Osteoblast (primary cell): ENCODE results near the gene VPS33A. TPM values are rescaled to one million over a fixed set of nuclear protein-coding genes. Genes with fewer than 3 reads are reported as not detected.

ENCODE experiments used
- DNase-seq: peaks from one replicate; pipeline ENCODE4 v3.0.0; 2011; ENCODE audit warnings: low spot score, mixed read lengths; ENCODE audit not compliant: insufficient read length; ENCODE audit errors: missing footprints
- H2AFZ ChIP-seq: 2 replicates; pipeline ENCODE4 v1.6.0; 2011; ENCODE audit warnings: mild to moderate bottlenecking, low read length
- H3K27ac ChIP-seq: 2 replicates; pipeline ENCODE4 v1.5.1; 2011; ENCODE audit warnings: mild to moderate bottlenecking, low read depth, low read length, moderate library complexity
- H3K27me3 ChIP-seq: 2 replicates; pipeline ENCODE4 v1.6.0; 2012; ENCODE audit warnings: mild to moderate bottlenecking, control low read depth, inconsistent platforms, low read length, moderate library complexity; ENCODE audit not compliant: insufficient read depth
- H3K36me3 ChIP-seq: 2 replicates; pipeline ENCODE4 v1.5.1; 2011; ENCODE audit warnings: mild to moderate bottlenecking, low read length, control low read depth, moderate library complexity; ENCODE audit not compliant: insufficient read depth
- H3K4me1 ChIP-seq: 2 replicates; pipeline ENCODE4 v1.5.1; 2011; ENCODE audit warnings: mild to moderate bottlenecking, low read length, control low read depth, moderate library complexity; ENCODE audit not compliant: insufficient read depth
- H3K4me2 ChIP-seq: 2 replicates; pipeline ENCODE4 v1.6.0; 2011; ENCODE audit warnings: mild to moderate bottlenecking, low read length; ENCODE audit not compliant: insufficient read depth
- H3K4me3 ChIP-seq: fragments of 200-600 bp; sonication (generic); 3 replicates; pipeline ENCODE4 v1.5.1; 2012; ENCODE audit warnings: mild to moderate bottlenecking, low read length, inconsistent platforms; ENCODE audit not compliant: insufficient read depth
- H3K79me2 ChIP-seq: 2 replicates; pipeline ENCODE4 v1.6.0; 2012; ENCODE audit warnings: mild to moderate bottlenecking, low read length, control low read depth, inconsistent platforms; ENCODE audit not compliant: insufficient read depth
- H3K9me3 ChIP-seq: 2 replicates; pipeline ENCODE4 v1.5.1; 2011; ENCODE audit warnings: low read depth, low read length, control low read depth
- H4K20me1 ChIP-seq: 2 replicates; pipeline ENCODE4 v1.6.0; 2012; ENCODE audit warnings: mild to moderate bottlenecking, low read length, control low read depth; ENCODE audit not compliant: insufficient read depth
- total RNA-seq: library from RNA; depleted of rRNA; stranded (reverse); fragments of >200 nt; gene quantifications from 2 replicates; pipeline ENCODE4 v1.2.3, GENCODE V29; 2012
- TF ChIP-seq, protein P1 (sequence below): IDR thresholded peaks from 2 replicates; pipeline ENCODE4 v1.5.1; 2011; ENCODE audit warnings: mild to moderate bottlenecking, low read depth, low read length, moderate library complexity; ENCODE audit errors: extremely low read depth

VPS33A gene
- total RNA-seq, 1 donor: 18.5 TPM

DNA sequence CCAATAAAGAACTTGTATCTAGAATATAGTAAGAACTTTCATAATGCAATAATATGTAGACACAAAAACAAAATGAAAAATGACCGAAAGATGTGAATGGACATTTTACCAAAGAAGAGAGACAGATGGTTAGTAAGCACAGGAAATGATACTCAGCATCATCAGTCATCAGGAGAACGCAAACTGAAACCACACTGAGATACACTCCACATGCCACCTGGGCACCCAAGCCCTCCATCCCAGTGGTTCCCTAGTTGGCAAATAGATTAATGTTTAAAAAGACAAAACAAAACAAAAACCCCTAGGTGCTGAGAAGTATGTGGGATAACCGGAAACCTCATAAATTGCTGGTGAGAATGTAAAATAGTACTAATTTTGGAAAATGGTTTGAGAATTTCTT, 26.8 kb upstream of the VPS33A start:
- Histone ChIP-seq H2AFZ (no peak overlapping the region), H3K27me3 (no peaks in the 10 kb centered on the region), H3K4me1 (peaks cover 7% of the 10 kb centered on the region), H3K36me3 (peaks cover 25% of the 10 kb centered on the region), H3K27ac (no peak overlapping the region), H3K4me3 (no peak overlapping the region), H3K9me3 (no peaks in the 10 kb centered on the region), H3K79me2 (no peaks in the 10 kb centered on the region), H3K4me2 (no peak overlapping the region), H4K20me1 (no peaks in the 10 kb centered on the region)
- TF ChIP-seq, protein P1, sequence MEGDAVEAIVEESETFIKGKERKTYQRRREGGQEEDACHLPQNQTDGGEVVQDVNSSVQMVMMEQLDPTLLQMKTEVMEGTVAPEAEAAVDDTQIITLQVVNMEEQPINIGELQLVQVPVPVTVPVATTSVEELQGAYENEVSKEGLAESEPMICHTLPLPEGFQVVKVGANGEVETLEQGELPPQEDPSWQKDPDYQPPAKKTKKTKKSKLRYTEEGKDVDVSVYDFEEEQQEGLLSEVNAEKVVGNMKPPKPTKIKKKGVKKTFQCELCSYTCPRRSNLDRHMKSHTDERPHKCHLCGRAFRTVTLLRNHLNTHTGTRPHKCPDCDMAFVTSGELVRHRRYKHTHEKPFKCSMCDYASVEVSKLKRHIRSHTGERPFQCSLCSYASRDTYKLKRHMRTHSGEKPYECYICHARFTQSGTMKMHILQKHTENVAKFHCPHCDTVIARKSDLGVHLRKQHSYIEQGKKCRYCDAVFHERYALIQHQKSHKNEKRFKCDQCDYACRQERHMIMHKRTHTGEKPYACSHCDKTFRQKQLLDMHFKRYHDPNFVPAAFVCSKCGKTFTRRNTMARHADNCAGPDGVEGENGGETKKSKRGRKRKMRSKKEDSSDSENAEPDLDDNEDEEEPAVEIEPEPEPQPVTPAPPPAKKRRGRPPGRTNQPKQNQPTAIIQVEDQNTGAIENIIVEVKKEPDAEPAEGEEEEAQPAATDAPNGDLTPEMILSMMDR: no peak
- no peak for DNase-seq

DNA sequence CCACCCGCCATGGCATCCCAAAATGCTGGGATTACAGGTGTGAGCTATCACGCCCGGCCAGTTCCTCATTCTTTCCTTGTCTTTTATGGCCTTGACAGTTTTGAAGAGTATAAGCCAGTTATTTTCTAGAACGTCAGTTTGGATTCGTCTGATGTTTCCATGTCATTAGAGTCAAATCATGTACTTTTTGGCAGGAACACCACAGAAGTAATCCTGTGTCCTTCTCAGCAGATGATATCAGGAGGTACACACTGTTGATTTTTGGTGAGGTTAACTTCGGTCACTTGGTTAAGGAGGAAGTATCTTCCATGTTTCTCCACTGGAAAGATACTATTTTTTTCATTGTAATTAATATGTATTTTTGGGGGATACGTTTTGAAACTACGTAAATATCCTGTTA, 25.1 kb upstream of the VPS33A start:
- Histone ChIP-seq H3K4me3 (no peak overlapping the region), H3K4me2 (no peak overlapping the region), H3K79me2 (no peaks in the 10 kb centered on the region), H4K20me1 (no peaks in the 10 kb centered on the region), H3K4me1 (peaks cover 7% of the 10 kb centered on the region), H2AFZ (no peak overlapping the region), H3K27me3 (no peaks in the 10 kb centered on the region), H3K9me3 (no peaks in the 10 kb centered on the region), H3K36me3 (peaks cover 11% of the 10 kb centered on the region), H3K27ac (no peak overlapping the region)
- DNase-seq: peak; percentile 68
- TF ChIP-seq, protein P1: no peak

DNA sequence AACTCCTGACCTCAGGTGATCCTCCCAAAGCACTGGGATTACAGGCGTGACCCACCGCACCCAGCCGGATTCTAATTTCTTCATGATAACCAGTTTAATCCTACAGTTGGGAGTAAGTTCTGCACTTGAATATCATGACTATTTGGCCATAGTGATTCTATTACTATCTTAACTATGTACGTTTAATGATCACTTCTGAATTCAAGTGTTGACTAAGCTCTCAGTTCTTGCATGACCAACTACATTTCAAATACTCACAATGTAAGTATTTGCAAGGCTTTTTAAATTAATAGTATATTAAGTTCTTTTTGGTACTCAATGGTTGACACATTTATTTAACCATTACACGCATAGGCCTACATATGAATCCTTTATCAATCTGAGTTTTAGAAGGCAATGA, 17.4 kb upstream of the VPS33A start:
- H2AFZ ChIP-seq: no peak overlapping the region
- H3K36me3 ChIP-seq: peaks cover 12% of the 10 kb centered on the region
- H3K27ac ChIP-seq: no peak overlapping the region
- TF ChIP-seq, protein P1: no peak
- H3K4me1 ChIP-seq: peaks cover 15% of the 10 kb centered on the region
- H4K20me1 ChIP-seq: peaks cover 4% of the 10 kb centered on the region
- H3K4me2 ChIP-seq: no peak overlapping the region
- DNase-seq: no peak
- H3K4me3 ChIP-seq: no peak overlapping the region
- no peaks in the 10 kb centered on the region for H3K79me2 ChIP-seq
- H3K27me3 ChIP-seq: no peaks in the 10 kb centered on the region
- no peaks in the 10 kb centered on the region for H3K9me3 ChIP-seq

DNA sequence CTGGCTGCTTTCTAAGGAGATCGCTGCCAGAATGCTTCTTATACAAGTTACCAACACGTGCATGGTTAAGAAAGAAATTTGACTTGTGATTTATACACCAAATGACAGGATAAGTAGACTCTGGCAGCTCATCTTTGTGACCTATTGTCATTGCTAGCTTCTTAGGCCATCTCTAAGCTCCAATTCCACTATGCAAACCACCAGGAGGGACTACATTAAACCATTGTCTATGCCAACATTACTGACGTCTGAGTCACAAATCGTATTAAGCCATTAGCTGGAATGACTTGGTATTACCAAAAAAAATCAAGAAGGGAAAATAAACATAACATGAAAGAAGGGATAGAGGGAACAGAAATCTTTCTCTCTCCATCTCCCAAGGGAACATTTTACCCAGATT, 15.8 kb upstream of the VPS33A start:
- Histone ChIP-seq H3K4me1 (peaks cover 15% of the 10 kb centered on the region), H2AFZ (no peak overlapping the region), H3K79me2 (no peaks in the 10 kb centered on the region), H3K4me3 (no peak overlapping the region), H4K20me1 (peaks cover 4% of the 10 kb centered on the region), H3K27me3 (no peaks in the 10 kb centered on the region), H3K9me3 (no peaks in the 10 kb centered on the region), H3K4me2 (peak overlapping the region; percentile 25), H3K27ac (peak overlapping the region; percentile 0), H3K36me3 (peaks cover 25% of the 10 kb centered on the region)
- peak; percentile 80 for DNase-seq
- TF ChIP-seq, protein P1: no peak
